ENCODE measurements around the gene PRKAR1B.

The PRKAR1B gene

GRCh38 chr7:727806-728460 is 852 bp upstream of the PRKAR1B start (continued):
- TF ChIP-seq ZNF404 (tag by site-specific recombination; IDR thresholded peaks at IDR 0.05) (no peak), ZNF529 (tag by site-specific recombination; IDR thresholded peaks at IDR 0.05; ENCODE audit: insufficient replicate concordance) (no peak), ZNF510 (tag by site-specific recombination; IDR thresholded peaks at IDR 0.05; ENCODE audit: insufficient replicate concordance) (no peak), ZNF658 (tag by site-specific recombination; IDR thresholded peaks at IDR 0.05) (no peak), ZFP69B (tag by site-specific recombination; IDR thresholded peaks at IDR 0.05) (no peak), SALL2 (tag by site-specific recombination; IDR thresholded peaks at IDR 0.05; ENCODE audit: borderline replicate concordance) (no peak), ZNF350 (tag by site-specific recombination; IDR thresholded peaks at IDR 0.05) (no peak), MYNN (tag by site-specific recombination; IDR thresholded peaks at IDR 0.05; ENCODE audit: borderline replicate concordance) (no peak), ZBTB17 (tag by site-specific recombination; IDR thresholded peaks at IDR 0.05) (0 out of 2 replicates have a peak, but pooled peaks have one; percentile 25), ZNF423 (tag by site-specific recombination; IDR thresholded peaks at IDR 0.05) (no peak)

DNA sequence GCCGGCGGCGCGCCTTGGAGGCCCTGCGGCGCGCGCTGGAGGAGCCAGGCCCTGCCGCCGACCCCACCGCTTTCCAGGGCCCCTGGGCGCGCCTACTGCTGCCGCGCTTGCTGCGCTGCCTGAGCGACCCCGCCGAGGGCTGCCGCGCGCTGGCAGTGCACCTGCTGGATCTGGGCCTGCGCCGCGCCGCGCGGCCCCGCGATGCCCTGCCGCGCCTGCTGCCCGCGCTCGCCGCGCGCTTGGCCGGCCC is 302 bp downstream of the PRKAR1B start:
- Histone ChIP-seq H3K4me1 (ENCODE audit: control insufficient read depth, insufficient read depth, low read length) (no peaks in the 10 kb centered on the region), H3K4me3 (ENCODE audit: low read depth, low read length) (peak overlapping the region; percentile 62), H3K36me3 (ENCODE audit: control insufficient read depth in 2 of 2, insufficient read depth in 1 of 2, low read length in 2 of 2) (peaks cover 0 to 31% of the 10 kb centered on the region in 2 experiments; a peak in 1 of 3 replicates), H3K27ac (ENCODE audit: extremely low read depth, low read depth, low read length) (peak overlapping the region; percentile 88; the same call in 1 of the 2 replicates), H3K9me3 (ENCODE audit: control insufficient read depth, insufficient read depth, low read depth, low read length) (no peaks in the 10 kb centered on the region)
- TF ChIP-seq ZNF133 (tag by site-specific recombination; IDR thresholded peaks at IDR 0.05) (no peak), ZNF830 (tag by site-specific recombination; IDR thresholded peaks at IDR 0.05; ENCODE audit: low read depth) (no peak), ZNF660 (tag by site-specific recombination; IDR thresholded peaks at IDR 0.05) (0 out of 2 replicates have a peak, but pooled peaks have one; percentile 5), ZNF391 (tag by site-specific recombination; IDR thresholded peaks at IDR 0.05; ENCODE audit: borderline replicate concordance, low read depth) (no peak), TSHZ1 (tag by site-specific recombination; IDR thresholded peaks at IDR 0.05; ENCODE audit: borderline replicate concordance) (no peak), ZIC2 (tag by site-specific recombination; IDR thresholded peaks at IDR 0.05) (no peak), ZNF677 (tag by site-specific recombination; IDR thresholded peaks at IDR 0.05) (peak; percentile 31; the same call in 1 of the 2 replicates)
- TF ChIP-seq, protein P1, sequence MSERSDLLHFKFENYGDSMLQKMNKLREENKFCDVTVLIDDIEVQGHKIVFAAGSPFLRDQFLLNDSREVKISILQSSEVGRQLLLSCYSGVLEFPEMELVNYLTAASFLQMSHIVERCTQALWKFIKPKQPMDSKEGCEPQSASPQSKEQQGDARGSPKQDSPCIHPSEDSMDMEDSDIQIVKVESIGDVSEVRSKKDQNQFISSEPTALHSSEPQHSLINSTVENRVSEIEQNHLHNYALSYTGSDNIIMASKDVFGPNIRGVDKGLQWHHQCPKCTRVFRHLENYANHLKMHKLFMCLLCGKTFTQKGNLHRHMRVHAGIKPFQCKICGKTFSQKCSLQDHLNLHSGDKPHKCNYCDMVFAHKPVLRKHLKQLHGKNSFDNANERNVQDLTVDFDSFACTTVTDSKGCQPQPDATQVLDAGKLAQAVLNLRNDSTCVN (tag by site-specific recombination; optimal IDR thresholded peaks at IDR 0.05), result no peak
- TF ChIP-seq, protein P2, sequence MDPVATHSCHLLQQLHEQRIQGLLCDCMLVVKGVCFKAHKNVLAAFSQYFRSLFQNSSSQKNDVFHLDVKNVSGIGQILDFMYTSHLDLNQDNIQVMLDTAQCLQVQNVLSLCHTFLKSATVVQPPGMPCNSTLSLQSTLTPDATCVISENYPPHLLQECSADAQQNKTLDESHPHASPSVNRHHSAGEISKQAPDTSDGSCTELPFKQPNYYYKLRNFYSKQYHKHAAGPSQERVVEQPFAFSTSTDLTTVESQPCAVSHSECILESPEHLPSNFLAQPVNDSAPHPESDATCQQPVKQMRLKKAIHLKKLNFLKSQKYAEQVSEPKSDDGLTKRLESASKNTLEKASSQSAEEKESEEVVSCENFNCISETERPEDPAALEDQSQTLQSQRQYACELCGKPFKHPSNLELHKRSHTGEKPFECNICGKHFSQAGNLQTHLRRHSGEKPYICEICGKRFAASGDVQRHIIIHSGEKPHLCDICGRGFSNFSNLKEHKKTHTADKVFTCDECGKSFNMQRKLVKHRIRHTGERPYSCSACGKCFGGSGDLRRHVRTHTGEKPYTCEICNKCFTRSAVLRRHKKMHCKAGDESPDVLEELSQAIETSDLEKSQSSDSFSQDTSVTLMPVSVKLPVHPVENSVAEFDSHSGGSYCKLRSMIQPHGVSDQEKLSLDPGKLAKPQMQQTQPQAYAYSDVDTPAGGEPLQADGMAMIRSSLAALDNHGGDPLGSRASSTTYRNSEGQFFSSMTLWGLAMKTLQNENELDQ (tag by site-specific recombination; IDR thresholded peaks at IDR 0.05; ENCODE audit: low read depth), result no peak
- TF ChIP-seq, protein P3, sequence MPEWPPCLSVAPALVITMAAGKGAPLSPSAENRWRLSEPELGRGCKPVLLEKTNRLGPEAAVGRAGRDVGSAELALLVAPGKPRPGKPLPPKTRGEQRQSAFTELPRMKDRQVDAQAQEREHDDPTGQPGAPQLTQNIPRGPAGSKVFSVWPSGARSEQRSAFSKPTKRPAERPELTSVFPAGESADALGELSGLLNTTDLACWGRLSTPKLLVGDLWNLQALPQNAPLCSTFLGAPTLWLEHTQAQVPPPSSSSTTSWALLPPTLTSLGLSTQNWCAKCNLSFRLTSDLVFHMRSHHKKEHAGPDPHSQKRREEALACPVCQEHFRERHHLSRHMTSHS (tag by site-specific recombination; IDR thresholded peaks at IDR 0.05), result no peak
- CTCF ChIA-PET, result no interaction called here
- POLR2A ChIA-PET, result no interaction called here
